CD4-positive, alpha-beta T cell treated with Interleukin-4 for 4 hours (primary cell): Measurements from ENCODE around the gene CLSTN1.
"Not testable (repeated sequence)": the region's sequence is repeated elsewhere in the genome, so short reads cannot be mapped to it uniquely, and the experiment has no call there.

Source experiments
- DNase-seq: peaks from one replicate; pipeline ENCODE4 v3.0.0-alpha.2; 2020

CLSTN1 gene

GRCh38 chr1:9728451-9729295 lies 95.1 kb downstream of the CLSTN1 start:
- peak; percentile 60 for DNase-seq

GRCh38 chr1:9726905-9727595 lies 96.7 kb downstream of the CLSTN1 start:
- no peak for DNase-seq

GRCh38 chr1:9726406-9726805 lies 97.4 kb downstream of the CLSTN1 start:
- DNase-seq = no peak

- DNase-seq = peak; percentile 75
These were observed 98.9 kb downstream of the CLSTN1 start for GRCh38 chr1:9724706-9725476.

- no peak for DNase-seq
These were observed 99.8 kb downstream of the CLSTN1 start for GRCh38 chr1:9723926-9724325.

GRCh38 chr1:9723068-9723805 lies 100.5 kb downstream of the CLSTN1 start:
- no peak for DNase-seq

- DNase-seq = no peak
These were observed 101.4 kb downstream of the CLSTN1 start for GRCh38 chr1:9722378-9722749.

- DNase-seq = peak; percentile 75
These were observed 102.0 kb downstream of the CLSTN1 start for GRCh38 chr1:9721606-9722377.

GRCh38 chr1:9720785-9721605 lies 102.8 kb downstream of the CLSTN1 start:
- DNase-seq = no peak

- no peak for DNase-seq
These were observed 103.6 kb downstream of the CLSTN1 start for GRCh38 chr1:9719978-9720722.

- DNase-seq = no peak
These were observed 105.6 kb downstream of the CLSTN1 start for GRCh38 chr1:9718006-9718680.

GRCh38 chr1:9717193-9718005 lies 106.4 kb downstream of the CLSTN1 start:
- peak; percentile 94 for DNase-seq

GRCh38 chr1:9716404-9717192 lies 107.2 kb downstream of the CLSTN1 start:
- DNase-seq = no peak

GRCh38 chr1:9715536-9716226 lies 108.1 kb downstream of the CLSTN1 start:
- DNase-seq = peak; percentile 45

- peak; percentile 78 for DNase-seq
These were observed 109.5 kb downstream of the CLSTN1 start for GRCh38 chr1:9714257-9714718.

GRCh38 chr1:9712767-9713166 lies 111.0 kb downstream of the CLSTN1 start:
- DNase-seq = not testable (repeated sequence)

GRCh38 chr1:9711466-9712020 lies 112.2 kb downstream of the CLSTN1 start:
- DNase-seq = no peak
